GM10248 (cell line): ENCODE data around the gene PITX1.

ENCODE experiments used
- CTCF ChIA-PET: fragments of 300-600 bp; sonication (Branson Sonifier 250); formaldehyde crosslinking; extraction: SDS; loops from one replicate; lab custom pipeline; 2021; ENCODE audit warnings: antibody characterized with exemption; lab: Yijun Ruan, JAX
- POLR2A ChIA-PET: fragments of 350-650 bp; sonication (Branson Sonifier 250); formaldehyde crosslinking; extraction: SDS; loops from one replicate; lab custom pipeline; 2020; ENCODE audit warnings: antibody characterized with exemption; lab: Yijun Ruan, JAX
- DNase-seq: peaks from one replicate; pipeline ENCODE4 v3.0.0; 2012; ENCODE audit errors: extremely low spot score
- TF ChIP-seq, protein P1 (sequence below): IDR thresholded peaks from 2 replicates; pipeline ENCODE4 v1.5.1; 2012; ENCODE audit warnings: mild to moderate bottlenecking, low read depth; ENCODE audit errors: extremely low read depth, missing control alignments, control extremely low read depth

Gene PITX1

DNA sequence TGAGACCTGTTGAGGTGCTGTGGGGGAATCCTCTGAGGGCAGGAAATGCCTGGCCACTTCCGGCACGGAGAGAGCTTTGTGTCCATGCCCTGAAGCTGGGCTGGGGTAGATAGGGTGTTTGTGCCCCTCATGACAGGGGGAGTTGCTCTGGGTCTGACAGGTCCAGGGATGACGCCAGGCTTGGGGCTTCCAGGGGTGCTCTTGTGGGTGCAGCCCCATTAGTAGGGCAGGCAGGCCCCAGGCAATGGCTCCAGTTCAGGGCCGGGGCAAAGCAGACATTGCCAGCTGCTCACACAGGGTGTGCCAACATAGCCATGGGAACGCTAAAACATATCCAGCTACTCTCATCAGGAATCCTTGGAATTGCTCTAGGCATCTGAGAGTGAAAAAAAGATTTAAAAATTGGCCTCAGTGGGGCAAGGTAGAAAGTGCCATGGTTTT lies 21.1 kb downstream of the PITX1 start:
- POLR2A ChIA-PET: no interaction called here
- TF ChIP-seq, protein P1, sequence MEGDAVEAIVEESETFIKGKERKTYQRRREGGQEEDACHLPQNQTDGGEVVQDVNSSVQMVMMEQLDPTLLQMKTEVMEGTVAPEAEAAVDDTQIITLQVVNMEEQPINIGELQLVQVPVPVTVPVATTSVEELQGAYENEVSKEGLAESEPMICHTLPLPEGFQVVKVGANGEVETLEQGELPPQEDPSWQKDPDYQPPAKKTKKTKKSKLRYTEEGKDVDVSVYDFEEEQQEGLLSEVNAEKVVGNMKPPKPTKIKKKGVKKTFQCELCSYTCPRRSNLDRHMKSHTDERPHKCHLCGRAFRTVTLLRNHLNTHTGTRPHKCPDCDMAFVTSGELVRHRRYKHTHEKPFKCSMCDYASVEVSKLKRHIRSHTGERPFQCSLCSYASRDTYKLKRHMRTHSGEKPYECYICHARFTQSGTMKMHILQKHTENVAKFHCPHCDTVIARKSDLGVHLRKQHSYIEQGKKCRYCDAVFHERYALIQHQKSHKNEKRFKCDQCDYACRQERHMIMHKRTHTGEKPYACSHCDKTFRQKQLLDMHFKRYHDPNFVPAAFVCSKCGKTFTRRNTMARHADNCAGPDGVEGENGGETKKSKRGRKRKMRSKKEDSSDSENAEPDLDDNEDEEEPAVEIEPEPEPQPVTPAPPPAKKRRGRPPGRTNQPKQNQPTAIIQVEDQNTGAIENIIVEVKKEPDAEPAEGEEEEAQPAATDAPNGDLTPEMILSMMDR: no peak
- CTCF ChIA-PET: no interaction called here
- no peak for DNase-seq

DNA sequence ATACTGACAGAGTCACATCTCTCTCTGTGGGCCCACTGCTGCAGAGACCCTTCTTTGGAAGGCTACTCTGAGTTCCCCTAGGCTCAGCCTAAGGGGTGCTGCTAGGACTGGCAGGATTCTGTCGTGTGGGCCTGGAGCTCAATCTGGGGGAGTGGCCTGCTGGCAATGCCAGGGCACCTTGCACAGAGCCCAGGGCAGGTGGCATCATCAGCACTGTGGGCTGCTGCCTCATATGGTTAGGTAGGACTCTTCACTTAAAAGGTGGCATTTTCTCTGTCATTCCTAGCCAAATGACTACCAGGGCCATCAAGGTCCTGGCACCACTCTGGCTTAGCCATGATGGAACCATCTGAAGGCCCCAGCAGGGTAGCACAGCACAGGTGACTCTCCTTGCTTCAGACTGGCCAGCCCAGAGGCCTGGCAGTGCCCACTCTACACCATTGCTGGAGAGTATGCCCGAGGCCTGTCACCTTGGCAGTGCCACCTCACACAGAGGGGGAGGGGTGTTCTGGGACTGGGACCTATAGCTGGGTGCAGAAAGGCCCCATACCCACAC lies 21.9 kb downstream of the PITX1 start:
- ChIA-PET CTCF (interaction anchor here (1.1 kb wide), 1 partner anchor 10 kb away, joined by 3 read pairs; no protein-coding TSS in a partner anchor), POLR2A (no interaction called here)
- DNase-seq: no peak
- TF ChIP-seq, protein P1: no peak

- POLR2A ChIA-PET: no interaction called here
- CTCF ChIA-PET: interaction anchor here (1.0 to 1.1 kb wide), 2 partner anchors 8 to 11 kb away, joined by 3 read pairs; no protein-coding TSS in a partner anchor
- no peak for DNase-seq
- TF ChIP-seq, protein P1: no peak
Measured at GRCh38 chr5:135011355-135012032, 22.5 kb downstream of the PITX1 start.

- no peak for DNase-seq
- TF ChIP-seq, protein P1: no peak
- CTCF ChIA-PET: interaction anchor here (0.9 to 1.0 kb wide), 2 partner anchors 8 to 13 kb away, joined by 3 to 4 read pairs; no protein-coding TSS in a partner anchor
- POLR2A ChIA-PET: no interaction called here
Measured at GRCh38 chr5:135010502-135011354, 23.3 kb downstream of the PITX1 start.

DNA sequence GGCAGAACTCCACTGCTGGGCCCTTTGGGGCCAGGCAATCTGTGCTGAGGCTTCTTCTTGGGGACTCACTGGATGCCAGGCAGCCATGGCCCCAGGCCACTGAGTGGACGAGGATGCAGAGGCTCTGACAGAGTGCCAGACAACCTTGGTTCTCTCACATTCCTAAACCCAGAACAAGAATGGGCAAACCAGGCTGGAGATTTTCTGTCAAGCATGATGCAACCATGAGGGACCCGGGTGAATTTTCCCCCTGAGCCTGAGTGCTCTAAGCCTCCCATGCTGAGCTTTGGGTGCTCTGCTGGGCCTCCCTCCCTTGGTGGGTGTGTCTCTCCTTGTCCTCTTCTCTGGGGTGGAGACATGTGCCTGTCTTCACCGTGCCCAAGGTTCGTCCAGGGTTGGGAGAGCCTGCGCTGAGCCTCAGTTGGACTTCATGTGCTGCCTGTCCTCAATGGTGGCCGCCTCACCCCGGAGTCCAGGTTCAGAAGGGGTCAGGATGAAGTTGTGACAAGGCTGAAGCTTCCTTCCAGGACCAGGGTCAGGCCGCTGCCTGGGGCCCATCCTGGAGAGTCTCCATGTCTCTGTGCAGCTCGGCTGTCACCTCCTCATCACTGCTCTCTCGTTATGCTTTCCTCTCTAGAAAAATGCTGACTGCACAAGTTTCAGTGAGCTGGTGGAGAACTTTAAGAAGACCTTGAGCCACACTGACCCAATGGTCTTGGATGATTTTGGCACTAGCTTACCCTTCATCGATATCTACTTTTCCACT lies 24.1 kb downstream of the PITX1 start:
- POLR2A ChIA-PET: no interaction called here
- TF ChIP-seq, protein P1: no peak
- no peak for DNase-seq
- CTCF ChIA-PET: interaction anchor here (0.9 to 1.3 kb wide), 3 partner anchors 9 to 14 kb away, joined by 3 to 4 read pairs (median 3); no protein-coding TSS in a partner anchor
